GM10266 (cell line): ENCODE measurements around the gene PPP1R13B.

ENCODE experiments used
- DNase-seq: peaks from one replicate; pipeline ENCODE4 v3.0.0; 2012; ENCODE audit errors: extremely low spot score
- CTCF ChIP-seq: IDR thresholded peaks from 2 replicates; pipeline ENCODE4 v1.5.1; 2012; ENCODE audit warnings: mild to moderate bottlenecking, low read depth; ENCODE audit not compliant: control insufficient read depth, insufficient read depth; ENCODE audit errors: missing control alignments

PPP1R13B gene

GRCh38 chr14:103748534-103748857 lies 98.9 kb downstream of the PPP1R13B start:
- no peak for DNase-seq
- TF ChIP-seq CTCF, result no peak

- DNase-seq, result no peak
- no peak for TF ChIP-seq CTCF
Observed at GRCh38 chr14:103746701-103747100, 100.7 kb downstream of the PPP1R13B start.

- no peak for TF ChIP-seq CTCF
- DNase-seq, result no peak
Observed at GRCh38 chr14:103745424-103745823, 102.0 kb downstream of the PPP1R13B start.

- no peak for DNase-seq
- TF ChIP-seq CTCF, result no peak
Observed at GRCh38 chr14:103744621-103745395, 102.6 kb downstream of the PPP1R13B start.

GRCh38 chr14:103743691-103744090 lies 103.7 kb downstream of the PPP1R13B start:
- no peak for DNase-seq
- TF ChIP-seq CTCF, result no peak

GRCh38 chr14:103742499-103743255 lies 104.7 kb downstream of the PPP1R13B start:
- no peak for TF ChIP-seq CTCF
- DNase-seq, result no peak

- TF ChIP-seq CTCF, result no peak
- no peak for DNase-seq
Observed at GRCh38 chr14:103741876-103742275, 105.5 kb downstream of the PPP1R13B start.
